Activated CD8-positive, alpha-beta memory T cell treated with anti-CD3 and anti-CD28 coated beads, Interleukin-2, amount 50 U/mL, for 24 hours (primary cell): ENCODE measurements around the gene RGS9.
"Not testable (repeated sequence)": the region's sequence is repeated elsewhere in the genome, so short reads cannot be mapped to it uniquely, and the experiment has no call there.

Experiments used
- DNase-seq: peaks from one replicate; pipeline ENCODE4 v3.0.0-alpha.2; 2020; ENCODE audit errors: extremely low read depth

The RGS9 gene

DNA sequence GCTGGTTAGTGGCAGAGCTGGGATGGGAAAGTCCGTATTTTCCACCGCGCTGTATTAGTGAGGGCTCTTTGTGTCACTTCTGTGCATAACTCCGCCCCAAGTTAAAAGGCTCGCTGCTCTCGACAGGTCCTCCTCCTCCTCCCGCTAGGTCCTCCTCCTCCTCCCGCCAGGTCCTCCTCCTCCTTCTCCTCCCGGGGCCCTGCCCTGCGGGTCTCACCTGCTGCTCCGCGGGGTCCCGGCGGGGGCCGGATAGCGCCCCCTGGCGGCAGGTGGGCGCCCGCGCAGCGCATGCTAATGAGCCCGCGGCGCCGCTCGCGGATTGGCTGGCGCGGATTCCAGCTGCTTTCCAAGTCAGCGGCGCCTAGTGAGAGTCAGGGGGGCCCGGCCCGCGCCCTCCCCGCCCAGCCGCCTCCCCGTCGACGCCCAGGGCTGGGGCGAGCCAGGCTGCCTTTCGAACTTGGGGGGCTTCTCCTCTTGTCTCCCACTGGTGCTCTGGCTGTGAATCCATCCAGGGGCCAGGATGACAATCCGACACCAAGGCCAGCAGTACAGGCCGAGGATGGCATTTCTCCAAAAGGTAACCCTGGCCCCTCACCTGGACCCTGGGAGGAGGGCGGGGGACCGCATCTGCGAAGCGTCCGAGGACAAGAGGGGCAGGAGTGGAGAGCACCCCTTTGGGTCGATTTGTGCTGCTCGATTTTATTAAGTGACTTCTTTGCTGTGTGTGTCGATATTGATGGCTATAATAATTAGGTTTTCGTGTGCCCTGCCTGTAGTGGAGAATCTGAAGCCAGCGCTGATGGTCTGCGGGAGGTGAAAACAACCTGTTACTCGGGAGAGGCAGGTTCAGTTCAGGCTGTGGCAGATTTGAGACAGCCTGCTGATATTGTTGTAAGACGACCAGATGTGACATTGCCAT lies at the start of gene RGS9:
RGS9 (plus strand) TSS at position 350 of the 919 bp plus-strand sequence; CDS start at position 521, 171 bp downstream.
- peak; percentile 53 for DNase-seq

DNA sequence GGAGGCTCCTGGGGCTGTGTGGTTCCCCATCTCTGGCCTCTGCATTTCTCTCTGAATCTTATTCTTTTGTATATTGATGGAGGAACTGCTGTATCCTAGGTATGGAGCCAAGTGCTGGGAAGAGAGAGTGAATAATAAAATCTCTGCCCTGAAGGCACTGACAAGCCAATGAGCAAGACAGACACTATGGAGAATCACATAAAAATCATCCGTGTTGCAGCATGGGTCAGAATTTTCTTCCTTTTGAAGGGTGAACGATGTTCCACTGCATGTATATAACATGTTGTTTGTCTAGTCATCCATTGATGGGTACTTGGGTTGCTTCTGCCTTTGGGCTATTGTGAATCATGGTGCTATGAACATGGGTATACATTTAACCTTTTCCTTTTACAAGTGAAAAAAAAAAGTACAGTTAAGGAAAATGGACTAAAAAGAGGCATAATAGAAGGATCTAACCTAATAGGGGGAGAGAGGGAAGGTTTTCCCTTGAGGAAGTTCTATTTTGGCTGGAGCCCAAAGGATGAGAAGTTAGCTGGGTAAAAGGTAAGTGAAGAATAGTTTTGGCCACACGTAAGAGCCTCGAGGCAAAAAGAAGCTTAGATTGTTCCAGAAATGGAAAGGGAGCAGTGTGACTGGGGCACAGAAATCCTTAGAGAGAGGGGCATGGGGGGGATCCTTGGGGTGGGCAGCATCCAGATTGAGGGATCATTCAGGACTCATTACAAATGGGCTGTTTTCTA lies 48.4 kb upstream of the RGS9 start:
- DNase-seq, result no peak

DNA sequence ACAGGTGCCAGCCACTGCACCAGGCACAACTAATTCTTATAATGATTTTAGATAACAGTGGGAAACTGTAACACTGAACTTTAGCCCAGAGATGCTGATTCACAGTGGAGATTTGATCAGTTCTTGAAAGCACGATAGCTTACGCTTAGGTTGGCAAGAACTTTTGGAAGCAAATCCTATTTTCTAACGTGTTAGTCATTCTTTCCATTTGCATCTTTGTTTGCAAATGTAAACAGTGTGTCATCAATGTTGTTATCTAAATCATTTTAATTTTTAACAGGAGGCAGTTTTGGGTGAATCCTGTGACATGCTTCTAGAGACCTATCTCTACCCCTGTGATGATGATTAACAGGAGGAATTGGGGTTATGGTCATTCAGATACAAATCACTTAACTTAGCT lies 44.9 kb upstream of the RGS9 start:
- no peak for DNase-seq

DNA sequence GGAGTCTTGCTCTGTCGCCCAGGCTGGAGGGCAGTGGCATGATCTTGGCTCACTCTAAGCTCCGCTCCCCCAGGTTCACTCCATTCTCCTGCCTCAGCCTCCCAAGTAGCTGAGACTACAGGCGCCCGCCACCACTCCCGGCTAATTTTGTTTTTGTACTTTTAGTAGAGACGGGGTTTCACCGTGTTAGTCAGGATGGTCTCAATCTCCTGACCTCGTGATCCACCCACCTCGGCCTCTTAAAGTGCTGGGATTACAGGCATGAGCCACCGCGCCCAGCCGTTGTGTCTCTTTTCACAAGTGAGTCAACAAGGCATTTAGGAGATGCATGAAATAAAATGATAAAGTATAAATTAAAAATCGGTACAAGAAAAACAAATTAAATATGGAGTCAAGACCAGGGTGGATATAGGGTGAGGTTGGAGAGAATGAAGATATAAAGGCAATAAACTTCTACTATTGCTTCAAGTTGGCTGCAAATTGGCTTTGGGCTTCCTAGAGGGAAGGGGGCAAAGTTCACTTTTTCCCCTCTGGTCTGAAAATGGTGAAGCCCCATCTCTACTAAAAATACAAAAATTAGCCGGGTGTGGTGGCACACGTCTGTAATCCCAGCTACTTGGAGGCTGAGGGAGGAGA lies 44.3 kb upstream of the RGS9 start:
- not testable (repeated sequence) for DNase-seq

DNA sequence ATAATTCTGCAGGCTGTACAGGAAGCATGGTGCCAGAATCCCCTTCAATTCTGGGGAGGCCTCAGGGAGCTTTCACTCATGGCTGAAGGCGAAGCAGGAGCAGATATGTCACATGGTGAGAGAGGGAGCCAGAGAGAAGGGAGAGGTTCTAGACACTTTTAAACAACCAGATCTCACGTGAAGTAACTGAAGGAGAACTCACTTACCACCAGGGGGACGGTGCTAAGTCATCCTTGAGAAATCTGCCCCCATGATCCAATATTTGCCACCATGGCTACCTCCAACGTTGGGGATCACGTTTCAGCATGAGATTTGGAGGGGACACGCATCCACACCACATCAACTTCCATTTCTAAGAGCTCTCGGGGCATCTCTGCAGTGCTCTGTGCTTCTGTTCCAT lies 43.2 kb upstream of the RGS9 start:
- no peak for DNase-seq

DNA sequence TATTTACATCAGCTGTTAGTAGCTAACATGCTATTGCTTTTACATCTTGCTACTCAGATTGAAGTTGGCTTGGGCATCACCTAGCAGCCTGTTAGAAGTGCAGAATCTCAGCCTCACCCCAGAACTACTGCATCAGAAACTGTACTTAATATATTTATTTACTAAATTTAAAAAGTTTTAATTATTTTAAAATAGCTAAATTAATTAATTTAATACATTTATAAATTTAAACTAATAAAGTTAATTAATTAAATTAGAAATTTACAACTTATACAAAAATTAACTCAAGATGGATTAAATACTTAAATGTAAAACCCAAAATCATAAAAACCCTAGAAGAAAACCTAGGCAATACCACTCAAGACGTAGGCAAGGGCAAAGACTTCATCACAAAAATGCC lies 41.7 kb upstream of the RGS9 start:
- no peak for DNase-seq

DNA sequence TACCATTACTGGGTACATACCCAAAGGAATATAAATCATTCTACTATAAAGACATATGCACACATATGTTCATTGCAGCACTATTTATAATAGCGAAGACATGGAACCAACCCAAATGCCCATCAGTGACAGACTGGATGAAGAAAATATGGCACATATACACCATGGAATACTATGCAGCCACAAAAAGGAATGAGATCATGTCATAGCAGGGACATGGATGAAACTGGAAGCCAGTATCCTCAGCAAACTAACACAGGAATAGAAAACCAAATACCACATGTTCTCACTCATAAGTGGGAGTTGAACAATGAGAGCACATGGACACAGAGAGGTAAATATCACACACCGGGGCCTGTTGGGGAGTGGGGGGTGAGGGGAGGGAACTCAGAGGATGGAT lies 40.8 kb upstream of the RGS9 start:
- not testable (repeated sequence) for DNase-seq

DNA sequence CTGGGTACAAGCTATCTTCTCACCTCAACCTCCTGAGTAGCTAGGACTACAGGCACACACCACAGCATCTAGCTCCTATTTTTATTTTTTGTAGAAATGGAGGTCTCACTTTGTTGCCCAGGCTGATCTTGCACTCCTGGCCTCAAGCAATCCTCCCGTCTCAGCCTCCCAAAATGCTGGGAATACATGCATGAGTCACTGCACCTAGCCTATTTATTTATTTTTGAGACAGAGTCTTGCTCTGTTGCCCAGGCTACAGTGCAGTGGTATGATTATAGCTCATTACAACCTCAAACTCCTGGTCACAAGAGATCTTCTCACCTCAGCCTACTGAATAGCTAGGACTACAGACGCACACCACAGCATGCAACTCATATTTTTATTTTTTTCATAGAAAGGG lies 40.1 kb upstream of the RGS9 start:
- no peak for DNase-seq

DNA sequence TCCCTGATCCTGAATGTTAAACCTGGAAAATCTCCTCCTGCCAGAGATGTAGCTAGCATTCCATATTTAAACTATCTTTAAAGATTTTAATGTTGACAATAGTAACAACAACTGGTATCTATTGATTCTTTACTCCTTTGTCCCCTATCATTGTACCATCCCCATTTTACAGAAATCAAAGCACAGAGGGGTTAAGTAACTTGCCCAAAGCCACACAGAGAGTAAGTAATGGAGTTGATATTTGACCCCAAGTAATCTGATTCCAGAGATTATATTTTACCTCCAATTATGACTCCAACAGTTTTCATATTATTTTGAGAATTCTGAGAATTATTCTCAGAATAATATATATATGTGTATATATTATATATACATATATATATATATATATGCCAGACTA lies 37.7 kb upstream of the RGS9 start:
- no peak for DNase-seq

DNA sequence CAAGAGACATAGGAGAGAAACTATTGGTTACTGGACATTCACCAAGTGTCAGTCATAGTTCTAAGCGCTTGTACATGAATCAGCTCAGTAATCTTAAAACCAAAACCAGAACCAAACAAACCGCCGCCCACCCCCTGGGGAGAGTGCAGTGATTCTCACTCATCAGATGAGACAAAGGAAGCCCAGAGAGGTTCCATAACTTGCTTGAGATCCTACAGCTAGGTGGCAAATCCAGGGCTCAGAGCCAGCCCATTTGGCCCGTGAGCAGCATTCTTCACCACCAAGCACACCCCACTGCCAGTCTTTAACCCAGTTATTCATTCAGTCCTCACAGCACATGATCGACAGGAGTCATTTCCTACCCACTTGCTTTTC lies 37.2 kb upstream of the RGS9 start:
- DNase-seq, result peak; percentile 67

DNA sequence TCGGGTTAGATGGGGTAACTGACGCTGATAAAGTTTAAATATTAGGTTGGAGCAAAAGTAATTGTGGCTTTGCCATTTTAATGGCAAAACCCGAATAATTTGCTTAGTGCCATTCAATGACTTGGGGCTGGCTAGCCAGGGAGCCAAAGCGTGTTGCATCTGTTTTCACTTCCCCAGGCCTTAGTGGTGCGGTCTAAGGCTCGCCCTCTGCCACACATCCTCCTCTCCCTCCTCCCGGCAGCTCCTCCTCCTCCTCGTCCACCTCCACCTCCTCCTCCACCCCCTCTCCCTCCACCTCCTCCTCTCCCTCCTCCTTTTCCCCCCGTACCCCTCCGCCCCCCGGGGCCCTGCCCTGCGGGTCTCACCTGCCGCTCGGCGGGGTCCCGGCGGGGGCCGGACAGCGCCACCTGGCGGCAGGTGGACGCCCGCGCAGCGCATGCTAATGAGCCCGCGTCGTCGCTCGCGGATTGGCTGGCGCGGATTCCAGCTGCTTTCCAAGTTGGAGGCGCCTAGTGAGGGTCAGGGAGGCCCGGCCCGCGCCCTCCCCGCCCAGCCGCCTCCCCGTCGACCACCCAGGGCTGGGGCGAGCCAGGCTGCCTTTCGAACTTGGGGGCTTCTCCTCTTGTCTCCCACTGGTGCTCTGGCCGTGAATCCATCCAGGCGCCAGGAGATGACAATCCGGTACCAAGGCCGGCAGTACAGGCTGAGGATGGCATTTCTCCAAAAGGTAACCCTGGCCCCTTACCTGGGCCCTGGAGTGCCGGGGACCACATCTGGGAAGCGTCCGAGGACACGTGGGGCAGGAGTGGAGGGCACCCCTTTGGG lies 36.6 kb upstream of the RGS9 start:
- peak; percentile 19 for DNase-seq

DNA sequence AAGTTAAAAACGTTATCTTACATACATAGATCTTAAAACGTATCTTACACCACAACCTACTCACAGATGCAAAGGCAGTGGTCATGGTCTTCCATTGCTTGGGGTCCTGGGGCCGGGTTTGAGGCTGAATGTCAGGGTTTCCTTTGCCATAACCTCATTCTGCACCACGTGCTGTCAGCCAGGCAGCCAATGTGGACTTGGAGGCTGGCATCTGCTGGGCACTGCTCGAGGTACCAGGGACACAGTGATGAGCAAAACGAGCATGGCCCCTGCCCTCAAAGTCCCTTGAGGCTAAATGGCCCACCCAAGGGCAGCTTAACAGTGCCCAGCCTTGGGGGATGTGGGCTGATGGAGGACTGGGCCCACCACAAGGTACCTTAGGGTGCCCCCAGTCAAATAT lies 35.8 kb upstream of the RGS9 start:
- DNase-seq, result no peak

DNA sequence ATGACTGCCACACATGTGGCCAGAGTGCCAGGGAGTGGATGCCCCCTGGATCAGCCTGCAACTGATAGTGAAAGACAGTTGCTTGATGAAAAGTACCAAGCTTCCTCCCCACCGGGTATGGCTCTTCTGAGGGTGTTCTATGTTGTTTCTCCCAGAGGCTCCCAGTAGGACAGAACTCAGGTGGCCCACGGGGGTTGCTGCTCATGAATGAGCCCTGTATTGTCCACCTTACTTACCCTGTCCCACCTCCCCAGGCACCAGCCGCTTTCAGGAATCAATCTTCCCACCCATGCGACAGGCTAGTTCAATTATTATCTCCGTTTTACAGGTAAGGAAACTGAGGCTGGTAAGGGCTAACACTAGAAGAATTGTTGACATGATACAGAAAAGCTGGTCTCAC lies 34.9 kb upstream of the RGS9 start:
- no peak for DNase-seq

DNA sequence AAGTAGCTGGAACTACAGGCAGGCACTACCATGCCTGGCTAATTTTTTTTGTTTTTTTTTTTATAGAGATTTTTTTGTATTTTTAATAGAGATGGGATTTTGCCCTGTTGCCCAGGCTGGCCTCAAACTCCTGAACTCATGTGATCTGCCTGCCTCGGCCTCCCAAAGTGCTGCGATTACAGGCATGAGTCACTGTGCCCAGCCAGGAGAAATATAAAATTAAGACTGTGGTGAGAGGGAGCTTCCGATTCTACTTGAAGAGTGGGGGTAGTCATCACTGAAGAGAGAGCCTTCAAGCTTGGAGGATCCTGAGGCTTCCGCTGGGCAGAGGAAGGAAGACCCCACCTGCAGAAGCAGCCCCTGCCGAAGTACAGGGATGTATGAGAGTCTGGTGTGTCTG lies 34.4 kb upstream of the RGS9 start:
- no peak for DNase-seq

DNA sequence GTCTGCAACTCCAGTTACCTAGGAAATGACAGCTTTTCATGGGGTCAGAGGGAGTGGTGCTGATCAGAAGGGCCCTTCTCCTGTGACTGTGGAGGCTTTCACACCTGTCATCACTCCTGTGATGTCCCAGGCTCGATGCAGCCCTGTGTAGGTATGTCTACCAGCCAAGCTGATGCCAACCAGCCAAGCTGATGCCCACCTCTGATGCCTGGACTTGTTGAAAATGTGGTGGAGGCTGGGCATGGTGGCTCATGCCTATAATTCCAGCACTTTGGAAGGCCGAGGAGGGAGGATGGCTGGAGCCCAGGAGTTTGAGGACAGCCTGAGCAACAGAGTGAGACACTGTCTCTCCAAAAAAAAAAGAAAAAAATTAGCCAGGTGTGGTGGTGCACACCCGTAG lies 33.7 kb upstream of the RGS9 start:
- no peak for DNase-seq

DNA sequence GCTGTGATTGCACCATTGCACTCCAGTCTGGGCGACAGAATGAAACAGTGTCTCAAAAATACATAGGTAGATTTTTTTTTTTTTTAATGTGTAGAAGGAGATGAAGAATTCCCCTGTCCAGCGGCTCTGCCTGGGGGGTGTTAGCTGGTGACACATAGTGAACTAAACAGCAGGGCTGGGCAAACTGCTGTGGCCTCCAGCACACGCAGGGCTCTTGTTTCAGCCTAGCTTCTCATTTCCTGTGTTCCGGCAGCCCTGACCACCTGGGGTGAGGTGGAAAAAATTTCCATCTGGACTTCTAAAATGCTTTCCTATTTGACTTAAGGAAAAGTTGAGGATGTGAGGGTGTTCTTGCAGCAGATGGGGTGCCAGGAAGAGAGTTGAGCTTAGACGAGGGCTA lies 33.3 kb upstream of the RGS9 start:
- no peak for DNase-seq

DNA sequence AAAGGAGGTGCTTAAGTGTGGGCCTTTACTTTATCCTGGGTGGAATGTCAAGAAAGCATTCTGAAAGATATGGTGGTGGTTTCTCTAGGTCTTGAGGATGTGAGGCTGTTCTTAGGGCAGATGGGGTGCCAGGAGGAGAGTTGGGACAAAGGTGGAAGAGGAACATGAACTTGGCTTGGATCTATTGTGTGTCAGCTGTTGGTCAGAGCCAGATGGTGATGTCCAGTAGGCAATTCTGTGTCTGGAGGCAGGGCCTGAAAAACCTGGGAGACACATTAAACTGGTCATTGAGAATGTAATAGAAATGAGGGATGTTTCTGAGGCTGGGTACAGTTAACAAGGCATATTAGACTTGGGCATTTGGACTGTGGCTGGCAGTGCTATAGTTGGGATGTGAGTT lies 32.6 kb upstream of the RGS9 start:
- no peak for DNase-seq

DNA sequence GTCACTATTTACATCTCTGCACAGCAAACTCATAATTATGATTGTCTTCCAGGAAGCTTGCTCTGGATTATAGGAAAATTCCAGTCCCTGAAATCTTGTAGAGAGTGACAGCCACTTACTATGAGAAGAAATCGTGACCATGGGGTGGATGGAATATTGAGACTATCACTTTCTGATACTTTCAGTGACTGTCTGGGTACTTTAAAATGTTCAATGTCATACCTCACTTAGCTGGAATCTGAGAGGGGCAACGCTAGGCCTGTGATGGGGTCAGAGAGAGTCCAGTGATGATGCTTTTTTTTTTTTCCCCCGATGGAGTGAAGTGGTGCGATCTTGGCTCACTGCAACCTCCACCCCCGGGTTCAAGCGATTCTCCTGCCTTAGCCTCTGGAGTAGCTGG lies 32.2 kb upstream of the RGS9 start:
- no peak for DNase-seq

DNA sequence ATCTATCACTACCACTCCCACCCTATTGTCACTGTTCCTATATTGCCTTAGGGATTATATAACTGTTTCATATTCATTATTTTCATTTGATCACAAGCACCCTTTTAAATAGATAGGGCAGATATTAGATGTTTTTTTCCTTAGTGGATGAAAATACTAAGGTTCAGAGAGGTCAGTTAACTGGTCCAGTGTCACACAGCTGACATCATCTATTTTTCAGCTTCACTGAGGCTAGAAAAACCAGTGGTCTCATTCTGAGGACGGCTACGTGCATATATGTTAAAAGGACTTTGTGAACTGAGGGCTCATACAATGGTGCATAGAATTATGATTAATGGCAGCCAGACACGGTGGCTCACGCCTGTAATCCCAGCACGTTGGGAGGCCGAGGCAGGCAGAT lies 29.0 kb upstream of the RGS9 start:
- no peak for DNase-seq

DNA sequence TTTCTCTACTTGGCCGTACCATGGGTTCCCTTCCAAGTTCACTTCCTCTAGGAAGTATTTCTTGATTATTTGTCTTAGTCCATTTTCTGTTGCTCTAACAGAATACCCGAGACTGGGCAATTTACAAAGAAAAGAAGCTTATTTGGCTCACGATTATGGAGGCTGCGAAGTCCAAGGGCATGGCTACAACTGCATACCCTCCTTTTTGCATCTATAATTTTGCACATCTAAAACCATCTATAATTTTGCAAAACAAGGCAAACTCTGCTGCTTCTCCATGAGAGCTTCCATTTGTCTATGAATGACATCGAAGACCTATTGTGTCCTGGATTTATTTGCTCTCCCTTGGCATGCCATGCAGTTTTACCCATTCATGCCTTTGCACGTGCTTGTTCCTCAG lies 27.6 kb upstream of the RGS9 start:
- DNase-seq, result no peak

DNA sequence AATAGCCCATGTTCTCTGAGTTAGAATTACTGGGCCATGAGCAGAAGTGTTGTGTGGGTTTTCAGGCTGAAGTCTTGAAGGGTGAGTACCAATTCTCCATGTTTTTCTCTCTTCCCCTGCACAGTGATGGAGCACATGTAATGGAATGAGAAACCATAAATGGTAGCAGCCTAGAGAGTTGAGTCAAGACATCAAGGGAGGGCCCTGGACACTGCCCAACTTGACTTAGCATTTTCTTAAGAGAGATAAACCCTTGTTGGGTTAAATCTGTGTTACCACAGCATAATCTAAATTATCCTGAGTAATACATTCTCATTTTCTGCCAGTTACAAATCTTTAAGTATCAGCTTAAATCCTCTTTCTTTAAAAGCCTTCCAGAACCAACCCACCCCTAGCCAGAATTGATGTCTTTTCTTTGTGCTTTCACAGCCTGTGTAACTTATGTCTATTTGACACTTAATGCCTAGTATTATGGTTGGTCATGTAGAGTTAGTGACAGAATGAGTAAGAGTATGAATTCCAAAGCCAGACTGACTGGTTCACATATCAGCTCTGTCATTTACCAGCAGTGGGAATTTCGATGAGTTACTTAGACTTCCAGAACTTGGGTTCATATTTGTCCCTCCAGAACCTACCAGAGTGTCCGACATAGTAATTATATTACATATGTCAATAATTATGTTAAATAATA lies 27.0 kb upstream of the RGS9 start:
- no peak for DNase-seq
